GM12801 (cell line): Measurements from ENCODE around the gene FAAP100.

ENCODE experiments used
- TF ChIP-seq, protein P1 (sequence below): IDR thresholded peaks from one replicate; pipeline ENCODE4 v1.5.1; 2011; ENCODE audit warnings: control low read depth; ENCODE audit not compliant: insufficient read length; ENCODE audit errors: extremely low read depth

Gene FAAP100

GRCh38 chr17:81543339-81543675 is 8.8 kb downstream of the FAAP100 start:
- TF ChIP-seq, protein P1, sequence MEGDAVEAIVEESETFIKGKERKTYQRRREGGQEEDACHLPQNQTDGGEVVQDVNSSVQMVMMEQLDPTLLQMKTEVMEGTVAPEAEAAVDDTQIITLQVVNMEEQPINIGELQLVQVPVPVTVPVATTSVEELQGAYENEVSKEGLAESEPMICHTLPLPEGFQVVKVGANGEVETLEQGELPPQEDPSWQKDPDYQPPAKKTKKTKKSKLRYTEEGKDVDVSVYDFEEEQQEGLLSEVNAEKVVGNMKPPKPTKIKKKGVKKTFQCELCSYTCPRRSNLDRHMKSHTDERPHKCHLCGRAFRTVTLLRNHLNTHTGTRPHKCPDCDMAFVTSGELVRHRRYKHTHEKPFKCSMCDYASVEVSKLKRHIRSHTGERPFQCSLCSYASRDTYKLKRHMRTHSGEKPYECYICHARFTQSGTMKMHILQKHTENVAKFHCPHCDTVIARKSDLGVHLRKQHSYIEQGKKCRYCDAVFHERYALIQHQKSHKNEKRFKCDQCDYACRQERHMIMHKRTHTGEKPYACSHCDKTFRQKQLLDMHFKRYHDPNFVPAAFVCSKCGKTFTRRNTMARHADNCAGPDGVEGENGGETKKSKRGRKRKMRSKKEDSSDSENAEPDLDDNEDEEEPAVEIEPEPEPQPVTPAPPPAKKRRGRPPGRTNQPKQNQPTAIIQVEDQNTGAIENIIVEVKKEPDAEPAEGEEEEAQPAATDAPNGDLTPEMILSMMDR, result no peak

- TF ChIP-seq, protein P1, result no peak
Measured at GRCh38 chr17:81542431-81543338, 9.5 kb downstream of the FAAP100 start.

DNA sequence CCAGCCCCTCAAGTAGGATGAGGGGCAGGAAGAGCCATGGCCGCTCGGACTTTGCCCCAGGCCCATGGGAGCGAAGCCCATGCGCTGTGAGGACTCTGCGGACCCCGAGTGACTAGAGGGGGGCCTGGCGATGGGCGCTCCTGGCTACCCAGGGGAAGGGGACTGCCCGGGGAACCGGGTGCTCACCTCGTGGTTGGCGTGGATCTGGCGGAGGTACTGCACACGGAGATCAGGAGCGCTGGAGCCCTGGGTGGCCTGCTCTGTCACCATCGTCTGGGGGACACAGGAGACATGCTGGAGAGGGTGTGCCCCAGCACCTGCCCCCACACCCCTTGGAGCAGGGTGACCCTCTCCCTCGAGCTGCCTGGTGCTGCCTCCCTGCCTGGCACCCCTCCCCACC is 11.0 kb downstream of the FAAP100 start:
- TF ChIP-seq, protein P1, result no peak

GRCh38 chr17:81540676-81541027 is 11.5 kb downstream of the FAAP100 start:
- TF ChIP-seq, protein P1, result no peak

DNA sequence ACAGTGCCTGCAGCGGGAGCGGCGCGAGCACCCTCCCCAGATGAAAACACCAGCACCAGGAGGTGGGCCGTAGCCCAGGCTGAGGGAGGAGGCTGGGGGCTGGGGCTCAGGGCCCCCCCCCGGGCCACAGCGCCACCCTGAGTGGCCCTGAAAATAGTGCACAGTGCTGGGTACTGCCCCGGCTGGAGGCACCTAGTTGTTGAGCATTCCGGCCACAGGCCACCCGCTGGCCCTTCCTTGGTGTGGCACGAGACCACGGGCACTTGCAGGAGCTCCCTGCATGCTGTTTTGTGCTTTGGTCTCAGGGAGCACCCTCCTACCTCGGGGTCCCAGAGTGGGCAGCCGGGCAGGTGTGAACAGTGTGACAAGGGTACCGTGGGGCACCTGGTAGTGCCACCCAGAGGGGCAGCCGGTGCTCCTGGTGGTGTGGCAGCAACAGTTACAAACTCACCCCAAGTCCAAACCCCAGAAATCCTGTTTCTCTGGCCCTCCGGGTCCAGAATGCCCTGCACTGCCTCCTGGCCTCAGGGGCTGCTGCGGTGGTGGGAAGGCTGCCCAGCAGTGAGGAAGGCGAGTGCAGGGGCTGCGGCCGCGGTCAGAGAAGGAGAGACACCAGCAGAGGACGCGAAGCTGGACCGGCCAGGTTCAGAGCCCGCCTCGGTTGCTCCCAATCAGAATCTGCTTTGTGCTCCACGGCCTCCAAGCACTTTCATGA is 12.0 kb downstream of the FAAP100 start:
- TF ChIP-seq, protein P1, result no peak

GRCh38 chr17:81539571-81539900 is 12.6 kb downstream of the FAAP100 start:
- TF ChIP-seq, protein P1, result no peak

DNA sequence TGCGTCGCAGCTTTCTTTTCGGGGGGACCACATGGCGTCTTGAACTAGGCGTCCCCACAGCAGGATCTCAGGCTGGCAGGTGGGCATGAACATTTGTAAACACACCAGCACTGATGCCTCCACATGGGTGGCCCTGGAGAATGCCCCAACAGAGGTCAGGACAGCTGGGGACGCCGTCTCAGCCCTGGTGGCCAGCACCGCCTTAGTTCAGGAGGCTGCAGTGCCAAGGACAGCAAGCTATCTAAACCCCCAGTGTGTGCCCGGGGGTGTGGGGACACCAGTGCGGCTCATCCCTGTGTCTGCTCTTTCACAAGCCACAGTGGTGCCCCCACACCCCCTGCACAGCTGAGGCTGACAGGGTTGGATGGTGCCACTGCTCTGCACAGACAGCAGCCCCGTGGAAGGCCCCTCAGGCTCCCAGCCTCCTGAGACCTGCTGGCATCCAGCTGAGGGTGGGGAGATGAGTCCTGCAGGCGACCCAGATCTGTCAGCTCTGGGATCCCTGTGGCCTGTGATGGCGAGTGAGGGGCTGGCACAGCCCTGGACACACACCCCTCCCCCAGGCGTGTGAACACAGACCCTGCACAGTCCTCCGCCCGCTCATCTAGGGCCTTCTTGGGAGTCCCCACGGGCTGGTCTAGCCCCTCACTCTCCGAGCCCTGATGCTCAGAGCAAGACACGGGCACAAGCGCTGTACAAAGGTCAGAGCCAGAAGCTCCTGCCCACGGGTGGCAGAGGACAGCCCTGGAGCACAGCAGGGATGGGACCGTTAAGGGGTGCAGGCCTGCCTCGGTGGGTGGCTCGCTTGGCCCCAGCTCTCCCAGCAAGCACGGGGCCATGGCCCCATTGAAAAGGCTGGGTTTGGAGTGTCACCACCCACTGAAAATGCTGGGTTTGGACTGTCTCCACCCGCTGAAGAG is 13.2 kb downstream of the FAAP100 start:
- TF ChIP-seq, protein P1, result no peak
